Pons (tissue), 1 donor: Measurements from ENCODE around the gene PRKCE.
A peak's percentile ranks its signal among the peaks of the same experiment; 100 is the strongest.
"Not testable (repeated sequence)": the region's sequence is repeated elsewhere in the genome, so short reads cannot be mapped to it uniquely, and the experiment has no call there.

Experiments used
- DNase-seq: peaks from one replicate; pipeline ENCODE4 v3.0.0-alpha.2; 2016; ENCODE audit warnings: low spot score

The PRKCE gene

GRCh38 chr2:45909677-45910191 is 258.3 kb downstream of the PRKCE start:
- no peak for DNase-seq

GRCh38 chr2:45910473-45911060 is 259.1 kb downstream of the PRKCE start:
- no peak for DNase-seq

- DNase-seq: no peak
These were observed 260.1 kb downstream of the PRKCE start for GRCh38 chr2:45911538-45911937.

- no peak for DNase-seq
These were observed 260.6 kb downstream of the PRKCE start for GRCh38 chr2:45912109-45912508.

DNA sequence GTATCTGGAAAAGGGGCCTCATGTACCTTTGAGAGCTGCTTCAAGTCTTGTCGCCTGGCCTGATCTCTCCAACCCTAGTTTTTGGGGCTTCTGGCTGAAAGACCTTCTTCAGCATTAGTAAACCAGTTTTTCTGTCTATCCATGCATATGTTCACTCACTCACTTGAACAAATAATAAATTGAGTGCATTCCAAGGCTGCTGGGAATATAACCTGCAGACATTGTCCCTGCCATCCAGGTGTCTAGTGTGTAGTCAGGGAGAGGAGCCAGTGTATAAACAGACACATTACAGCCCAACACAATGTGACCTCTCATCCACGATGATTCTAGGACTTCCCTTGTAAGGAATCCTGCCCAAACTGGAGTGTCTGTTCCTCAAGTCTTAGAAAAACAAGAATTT is 262.1 kb downstream of the PRKCE start:
- DNase-seq: no peak

DNA sequence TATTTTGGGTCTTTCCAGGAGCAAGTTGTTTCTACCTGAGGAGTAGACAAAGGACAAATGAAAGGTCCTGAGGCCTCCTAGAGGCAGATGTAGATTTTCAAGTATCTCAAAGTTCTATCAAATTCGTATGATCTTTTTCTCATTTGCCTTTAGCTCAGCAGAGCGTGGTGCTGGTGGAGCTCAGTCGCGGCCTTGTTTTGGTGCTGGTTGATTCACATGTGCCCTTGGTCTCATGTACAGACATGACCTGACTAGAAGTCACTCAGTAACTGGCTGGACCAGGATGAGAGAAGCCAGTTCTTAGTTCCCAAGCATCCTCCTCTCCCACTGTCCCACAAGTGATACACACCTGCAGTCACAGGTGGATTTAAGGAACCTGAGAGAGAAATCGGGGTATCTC is 264.0 kb downstream of the PRKCE start:
- DNase-seq: no peak

GRCh38 chr2:45917561-45918176 is 266.2 kb downstream of the PRKCE start:
- DNase-seq: not testable (repeated sequence)

DNA sequence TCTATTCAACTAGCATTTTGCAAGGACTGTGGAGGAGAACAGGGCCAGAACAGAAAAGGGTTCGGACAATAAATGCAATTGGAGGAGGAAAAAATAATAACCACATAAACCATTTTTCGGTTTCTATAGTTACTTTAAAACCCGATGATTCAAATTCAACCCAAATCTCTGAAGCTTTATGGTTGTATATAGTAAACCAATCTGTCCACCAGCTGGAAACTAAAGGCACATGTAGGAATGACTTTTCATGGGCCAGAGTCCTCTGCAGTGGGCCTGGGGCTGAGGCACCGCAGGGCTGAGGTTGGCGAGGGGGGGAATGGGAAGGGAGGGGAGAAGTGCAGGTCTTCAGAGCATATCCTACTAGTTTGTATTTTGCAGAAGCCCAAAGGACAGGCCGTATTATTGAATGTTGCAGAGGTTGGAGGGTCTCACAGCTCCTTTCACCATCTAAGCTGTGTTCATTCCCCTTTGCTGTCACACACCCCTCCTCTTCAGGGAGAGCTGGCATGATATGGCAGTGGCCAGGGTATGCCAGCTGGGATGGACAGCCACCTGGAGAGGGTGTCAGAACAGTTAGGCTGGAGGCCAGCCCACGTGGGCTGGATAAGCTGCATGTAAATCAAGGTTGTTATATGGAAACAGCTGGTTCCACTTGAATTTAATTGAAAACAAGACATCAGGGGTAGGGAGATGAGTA is 267.1 kb downstream of the PRKCE start:
- no peak for DNase-seq

DNA sequence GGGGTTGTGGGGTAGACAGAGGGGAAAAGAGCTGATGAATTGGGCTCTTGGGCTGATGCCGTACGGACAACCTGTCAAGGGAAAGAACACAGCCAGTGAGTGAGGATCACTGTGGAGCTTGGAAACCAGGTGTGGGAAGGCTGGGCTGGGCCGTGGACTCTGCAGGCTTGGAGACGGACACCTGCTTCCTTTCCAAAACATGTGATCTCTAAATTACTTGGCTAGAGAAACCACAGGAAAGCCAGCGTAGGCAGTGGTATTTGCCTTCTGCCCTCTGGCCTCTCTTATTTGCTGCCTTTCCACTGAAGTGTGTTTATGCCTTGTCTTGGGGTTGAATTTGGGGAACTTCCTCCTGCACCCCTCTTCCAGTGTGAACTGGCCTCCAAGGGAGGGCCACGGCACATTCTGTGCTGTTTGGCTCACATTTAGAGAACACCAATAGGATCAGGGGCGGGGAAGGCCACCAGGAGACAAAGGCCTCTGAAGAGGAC is 267.7 kb downstream of the PRKCE start:
- no peak for DNase-seq

DNA sequence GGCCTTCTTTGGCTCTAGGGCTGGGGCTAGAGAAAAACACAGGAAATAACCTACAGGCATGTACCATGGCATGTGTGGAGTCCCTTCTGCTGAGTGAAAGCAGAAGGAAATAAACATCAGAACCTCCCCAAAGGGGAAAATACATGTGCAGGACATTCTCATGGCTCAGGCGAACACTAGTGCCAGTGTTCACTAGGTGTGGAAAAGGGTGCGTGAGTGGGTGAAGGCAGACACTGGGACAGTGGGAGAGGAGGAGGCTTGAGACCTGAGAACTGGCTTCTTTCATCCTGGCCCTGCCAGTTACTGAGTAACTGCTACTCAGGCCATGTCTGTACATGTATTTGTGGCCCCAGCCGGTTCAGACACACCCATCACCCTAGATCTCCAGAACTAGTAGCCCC is 268.2 kb downstream of the PRKCE start:
- no peak for DNase-seq

DNA sequence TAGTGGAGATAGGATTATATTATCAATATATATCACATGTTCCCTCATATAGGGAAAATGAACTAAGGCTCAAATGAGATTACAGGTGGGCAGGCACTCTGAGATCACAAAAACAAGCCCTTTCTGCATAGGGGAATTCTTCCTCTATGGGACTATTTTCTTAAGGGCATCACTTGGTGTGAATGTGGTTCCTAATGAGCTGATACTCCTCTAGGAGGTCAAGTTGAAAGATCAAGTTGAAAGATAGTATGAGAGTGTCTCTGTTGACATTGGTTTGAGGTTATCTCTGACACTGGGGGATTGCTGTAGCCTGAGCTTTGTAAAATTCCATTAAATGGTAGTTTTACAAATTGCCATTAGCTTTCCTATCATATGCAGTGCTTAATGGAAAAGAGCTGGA is 270.4 kb downstream of the PRKCE start:
- no peak for DNase-seq

GRCh38 chr2:45922577-45922988 is 271.1 kb downstream of the PRKCE start:
- DNase-seq: no peak

DNA sequence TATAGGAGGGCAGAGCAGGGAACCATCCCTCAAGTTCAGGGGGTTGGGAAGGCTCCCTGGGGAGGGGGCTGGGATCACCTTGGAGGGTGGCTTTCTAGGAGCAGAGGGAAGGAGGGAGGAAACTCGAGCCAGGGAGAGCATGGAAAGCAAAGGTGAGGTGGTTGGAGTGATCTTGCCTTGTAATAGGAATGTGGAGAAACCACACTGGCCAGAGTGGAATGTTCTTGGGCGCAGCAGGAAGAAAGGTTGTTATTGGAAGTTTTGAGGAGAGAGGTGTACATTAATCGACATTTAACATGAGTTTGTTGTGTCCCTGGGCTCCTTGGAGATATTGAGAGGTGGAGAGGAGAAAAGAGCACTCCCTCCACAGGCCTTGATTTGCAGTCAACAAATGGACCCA is 272.2 kb downstream of the PRKCE start:
- no peak for DNase-seq

- no peak for DNase-seq
These were observed 273.6 kb downstream of the PRKCE start for GRCh38 chr2:45925026-45925425.

GRCh38 chr2:45925636-45926366 is 274.3 kb downstream of the PRKCE start:
- no peak for DNase-seq

DNA sequence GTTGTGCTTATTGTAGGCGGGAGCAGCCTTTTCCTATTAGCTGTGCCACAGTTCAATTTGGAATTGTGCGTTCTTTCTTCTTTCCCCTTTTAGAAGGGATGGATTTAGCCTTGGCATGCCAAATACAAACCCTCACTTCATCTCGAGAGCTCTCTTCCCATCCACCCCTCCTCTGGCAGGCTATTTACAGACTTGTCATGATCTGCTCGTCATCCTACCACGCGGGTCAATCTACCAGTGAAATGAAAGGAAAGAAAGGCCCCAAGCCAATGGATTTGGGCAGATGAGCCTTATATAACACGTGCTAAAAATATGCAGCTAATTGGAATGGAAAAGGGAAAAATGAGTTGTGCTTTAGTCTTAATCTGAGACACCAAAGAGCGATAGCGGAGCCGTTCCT is 277.5 kb downstream of the PRKCE start:
- DNase-seq: no peak

DNA sequence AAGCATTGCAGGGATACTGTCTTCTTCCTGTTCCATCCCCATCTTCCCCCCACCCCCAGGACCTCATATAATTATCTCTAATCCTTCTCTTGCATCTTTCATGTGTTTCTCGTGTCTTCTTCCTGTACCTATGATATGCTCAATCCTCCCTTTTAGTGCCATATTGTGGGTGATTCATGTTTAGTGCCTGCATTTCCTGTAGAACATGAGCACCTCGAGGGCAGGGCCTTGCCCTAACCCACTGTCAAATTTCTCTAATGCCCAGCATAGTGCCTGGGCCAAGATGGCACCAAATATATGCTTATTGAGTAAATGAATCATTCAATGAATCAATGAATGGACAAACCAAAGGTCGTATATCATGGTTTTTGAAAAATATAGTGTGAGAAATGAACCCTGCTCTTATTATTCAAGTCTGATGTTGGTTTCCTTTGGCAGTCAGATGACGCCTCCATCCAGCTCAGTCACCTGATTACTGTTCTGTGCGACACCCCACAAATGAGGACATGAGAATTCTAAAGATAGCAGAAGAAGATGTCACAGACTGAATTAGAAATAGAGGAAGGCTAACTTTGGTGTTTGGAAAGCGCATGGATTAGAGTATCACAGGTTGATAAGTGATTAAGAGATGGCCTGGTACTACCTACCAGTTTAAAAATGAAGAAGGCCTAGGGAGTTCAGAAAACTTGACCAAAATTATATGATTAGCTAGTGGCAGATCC is 278.4 kb downstream of the PRKCE start:
- DNase-seq: peak; percentile 67

DNA sequence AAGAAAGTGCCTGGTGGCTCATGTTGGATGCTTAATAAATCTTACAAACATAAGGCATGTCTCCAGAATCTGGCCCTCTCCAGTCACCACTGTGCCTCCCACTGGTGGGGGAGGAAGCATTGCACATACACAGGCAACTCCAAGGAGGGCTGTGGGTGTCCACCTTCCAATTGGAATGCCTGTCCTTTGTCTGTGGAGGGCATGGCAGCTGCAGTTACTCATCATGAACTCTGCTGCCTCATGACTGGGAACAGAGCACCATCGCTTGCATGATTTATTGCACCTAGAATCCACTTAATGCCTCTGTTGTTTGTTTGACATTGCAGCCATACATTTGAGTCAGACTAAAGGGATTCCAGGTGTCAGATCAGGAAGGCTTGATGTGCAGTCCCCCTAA is 278.9 kb downstream of the PRKCE start:
- no peak for DNase-seq

GRCh38 chr2:45932278-45932975 is 281.0 kb downstream of the PRKCE start:
- no peak for DNase-seq

DNA sequence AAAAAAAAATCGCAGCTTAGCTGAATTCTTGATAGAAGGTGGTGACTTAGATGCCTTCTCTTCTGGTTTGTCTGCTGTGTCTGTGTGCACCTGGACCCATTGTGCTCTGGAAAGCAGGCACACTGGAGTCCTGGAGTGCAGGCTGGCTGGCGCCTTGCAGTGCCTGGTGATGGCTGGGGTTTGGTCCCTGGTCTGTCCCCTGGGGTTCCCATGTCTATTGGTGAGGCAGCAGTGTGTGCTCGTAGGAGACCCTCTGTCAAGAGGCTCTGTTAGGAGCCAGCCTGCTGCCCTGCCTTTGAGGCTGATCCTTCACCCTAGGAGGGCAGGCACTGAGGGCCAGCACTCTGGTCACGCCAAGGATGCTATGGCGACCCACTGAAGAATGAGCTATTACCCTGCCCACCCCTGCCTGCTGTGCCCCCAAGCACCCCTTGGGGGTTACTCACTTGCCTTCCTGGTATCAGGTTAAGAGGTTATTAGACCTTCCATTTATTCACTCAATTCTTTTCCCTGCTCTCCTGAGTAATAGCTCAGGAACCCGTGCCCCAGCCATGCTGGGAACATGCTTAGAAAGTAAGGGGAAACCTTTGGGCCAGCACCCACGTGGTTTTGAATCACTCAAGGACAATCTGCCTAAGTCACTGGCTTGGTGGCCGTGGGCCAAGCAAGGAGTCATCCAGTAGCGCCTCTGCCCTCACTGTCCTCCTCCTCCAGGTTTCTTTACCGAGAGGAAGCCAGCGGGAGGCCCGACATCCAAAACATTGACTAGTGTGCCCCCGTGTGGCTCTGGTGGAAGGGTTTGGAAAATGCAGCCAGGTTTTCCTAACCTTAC is 284.5 kb downstream of the PRKCE start:
- DNase-seq: peak; percentile 82
